ACC112 (cell line): ENCODE results near the gene PCK2.
A peak's percentile ranks its signal among the peaks of the same experiment; 100 is the strongest.

ENCODE experiments used
- H2AFZ ChIP-seq: fragments of 200-600 bp; sonication (generic); one replicate; pipeline ENCODE4 v1.6.0; 2017; ENCODE audit warnings: antibody characterized with exemption, low read length; ENCODE audit not compliant: unreplicated experiment
- H3K27ac ChIP-seq: fragments of 200-600 bp; sonication (generic); 2 replicates; pipeline ENCODE4 v1.5.1; 2014; ENCODE audit warnings: low read depth, mild to moderate bottlenecking, antibody characterized with exemption, low read length, moderate library complexity
- H3K27me3 ChIP-seq: fragments of 200-600 bp; sonication (generic); 2 replicates; pipeline ENCODE4 v1.6.1; 2014; ENCODE audit warnings: mild to moderate bottlenecking, antibody characterized with exemption, low read length, moderate library complexity, mixed read lengths; ENCODE audit not compliant: insufficient read depth
- H3K36me3 ChIP-seq: fragments of 200-600 bp; sonication (generic); 2 replicates; pipeline ENCODE4 v1.6.1; 2016; ENCODE audit warnings: mild to moderate bottlenecking, antibody characterized with exemption, low read length, moderate library complexity, mixed read lengths; ENCODE audit not compliant: insufficient read depth
- H3K4me1 ChIP-seq: fragments of 200-600 bp; sonication (generic); one replicate; pipeline ENCODE4 v1.6.1; 2016; ENCODE audit warnings: low read length, mixed read lengths; ENCODE audit not compliant: insufficient read depth, unreplicated experiment, control insufficient read depth
- H3K4me3 ChIP-seq: fragments of 200-600 bp; sonication (generic); 2 replicates; pipeline ENCODE4 v1.5.1; 2014; ENCODE audit warnings: mild to moderate bottlenecking, low read depth, low read length
- H3K79me2 ChIP-seq: fragments of 200-600 bp; sonication (generic); one replicate; pipeline ENCODE4 v1.6.0; 2016; ENCODE audit warnings: low read length; ENCODE audit not compliant: control insufficient read depth, unreplicated experiment, insufficient read depth

PCK2 gene

GRCh38 chr14:24132976-24133375 lies 38.9 kb downstream of the PCK2 start:
- Histone ChIP-seq H2AFZ (no peak overlapping the region), H3K4me3 (no peak overlapping the region), H3K36me3 (no peaks in the 10 kb centered on the region), H3K4me1 (peaks cover 11% of the 10 kb centered on the region), H3K27me3 (no peaks in the 10 kb centered on the region), H3K79me2 (peaks cover 19% of the 10 kb centered on the region), H3K27ac (no peak overlapping the region)

- H3K79me2 ChIP-seq = peaks cover 26% of the 10 kb centered on the region
- H3K27ac ChIP-seq = no peak overlapping the region
- H3K36me3 ChIP-seq = peaks cover 1% of the 10 kb centered on the region; the same call in 1 of the 2 replicates
- no peak overlapping the region for H3K4me3 ChIP-seq
- H3K4me1 ChIP-seq = peaks cover 18% of the 10 kb centered on the region
- no peaks in the 10 kb centered on the region for H3K27me3 ChIP-seq
- H2AFZ ChIP-seq = no peak overlapping the region
Measured at GRCh38 chr14:24133735-24134134, 39.6 kb downstream of the PCK2 start.

- Histone ChIP-seq H3K27me3 (no peaks in the 10 kb centered on the region), H3K79me2 (peaks cover 40% of the 10 kb centered on the region), H2AFZ (peak overlapping the region; percentile 50), H3K27ac (no peak overlapping the region), H3K4me1 (peaks cover 30% of the 10 kb centered on the region), H3K36me3 (peaks cover 6% of the 10 kb centered on the region; the same call in 1 of the 2 replicates), H3K4me3 (peak overlapping the region; percentile 93)
Measured at GRCh38 chr14:24135584-24135833, 41.4 kb downstream of the PCK2 start.

GRCh38 chr14:24135834-24136683 lies 41.9 kb downstream of the PCK2 start, which contains the start of gene PSME1:
TSS of gene PSME1 (plus strand) at chr14:24136194. CDS start at chr14:24136263, 69 bp downstream.
- Histone ChIP-seq H3K27ac (peak within 1 kb of the TSS; percentile 54; the same call in 1 of the 2 replicates), H3K27me3 (no peaks in the 10 kb centered on the region), H3K36me3 (peaks cover 6% of the 10 kb centered on the region; the same call in 1 of the 2 replicates), H3K4me1 (peaks cover 30% of the 10 kb centered on the region), H2AFZ (peak within 1 kb of the TSS; percentile 62), H3K79me2 (peaks cover 45% of the 10 kb centered on the region), H3K4me3 (peak within 1 kb of the TSS; percentile 93)

- Histone ChIP-seq H3K27me3 (no peaks in the 10 kb centered on the region), H3K27ac (no peak overlapping the region), H3K79me2 (peaks cover 46% of the 10 kb centered on the region), H3K4me3 (peak overlapping the region; percentile 93), H2AFZ (no peak overlapping the region), H3K4me1 (peaks cover 30% of the 10 kb centered on the region), H3K36me3 (peaks cover 6% of the 10 kb centered on the region; the same call in 1 of the 2 replicates)
Measured at GRCh38 chr14:24136684-24137528, 42.8 kb downstream of the PCK2 start.

- H3K27me3 ChIP-seq = no peaks in the 10 kb centered on the region
- H3K36me3 ChIP-seq = peaks cover 9% of the 10 kb centered on the region; the same call in 1 of the 2 replicates
- H2AFZ ChIP-seq = no peak overlapping the region
- H3K4me3 ChIP-seq = peak overlapping the region; percentile 93
- peaks cover 46% of the 10 kb centered on the region for H3K79me2 ChIP-seq
- H3K4me1 ChIP-seq = peaks cover 31% of the 10 kb centered on the region
- H3K27ac ChIP-seq = no peak overlapping the region
Measured at GRCh38 chr14:24137529-24138395, 43.7 kb downstream of the PCK2 start.

GRCh38 chr14:24138396-24139271 lies 44.5 kb downstream of the PCK2 start:
- Histone ChIP-seq H3K27me3 (no peaks in the 10 kb centered on the region), H3K36me3 (peaks cover 14% of the 10 kb centered on the region), H3K79me2 (peaks cover 46% of the 10 kb centered on the region), H2AFZ (no peak overlapping the region), H3K4me3 (peak overlapping the region; percentile 94; the same call in 1 of the 2 replicates), H3K27ac (0 out of 2 replicates have a peak overlapping the region, but pooled peaks have one; percentile 9), H3K4me1 (peaks cover 40% of the 10 kb centered on the region)

GRCh38 chr14:24139272-24139934 lies 45.3 kb downstream of the PCK2 start:
- no peak overlapping the region for H2AFZ ChIP-seq
- H3K4me3 ChIP-seq = peak overlapping the region; percentile 94
- H3K79me2 ChIP-seq = peaks cover 53% of the 10 kb centered on the region
- H3K36me3 ChIP-seq = peaks cover 21% of the 10 kb centered on the region
- H3K27ac ChIP-seq = no peak overlapping the region
- no peaks in the 10 kb centered on the region for H3K27me3 ChIP-seq
- peaks cover 48% of the 10 kb centered on the region for H3K4me1 ChIP-seq
